Measurements from ENCODE around the gene INPP5D.
"Not testable (repeated sequence)": the region's sequence is repeated elsewhere in the genome, so short reads cannot be mapped to it uniquely, and the experiment has no call there.

Gene INPP5D

DNA sequence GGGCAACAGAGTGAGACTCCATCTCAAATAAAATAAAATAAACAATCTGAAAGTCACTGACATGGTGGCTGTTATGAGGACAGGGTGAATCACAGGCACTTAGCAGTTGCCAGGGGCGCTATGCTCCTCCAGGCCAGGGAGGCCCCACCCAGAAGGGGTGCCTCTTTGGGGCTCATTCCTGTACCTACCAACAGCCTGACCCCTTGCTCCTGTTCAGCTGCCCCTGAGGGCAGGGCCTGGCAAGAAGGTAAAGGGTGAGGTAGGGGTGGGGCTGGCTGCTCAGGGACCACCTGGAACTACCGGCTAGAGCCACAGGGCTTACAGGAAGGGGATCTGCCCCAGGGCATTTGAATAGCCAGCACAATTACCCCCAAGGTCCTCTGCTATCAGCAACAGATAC, 60.3 kb downstream of the INPP5D start:
- Histone ChIP-seq H3K4me3 (ENCODE audit: low read depth, low read length) (no peak overlapping the region), H3K4me1 (ENCODE audit: control insufficient read depth, insufficient read depth, low read length, unreplicated experiment) (no peaks in the 10 kb centered on the region), H3K27me3 (ENCODE audit: insufficient read depth, low read length) (peaks cover 16% of the 10 kb centered on the region), H3K27ac (ENCODE audit: low read depth, low read length) (no peak overlapping the region), H2AFZ (ENCODE audit: low read length, unreplicated experiment) (no peak overlapping the region), H3K79me2 (ENCODE audit: control insufficient read depth, insufficient read depth, low read length, unreplicated experiment) (no peaks in the 10 kb centered on the region), H3K36me3 (ENCODE audit: insufficient read depth, low read length) (no peaks in the 10 kb centered on the region)

GRCh38 chr2:233121856-233122255, 61.7 kb downstream of the INPP5D start:
- H3K27me3 ChIP-seq (ENCODE audit: insufficient read depth, low read length), result peaks cover 13% of the 10 kb centered on the region
- no peak overlapping the region for H2AFZ ChIP-seq (ENCODE audit: low read length, unreplicated experiment)
- no peaks in the 10 kb centered on the region for H3K79me2 ChIP-seq (ENCODE audit: control insufficient read depth, insufficient read depth, low read length, unreplicated experiment)
- H3K27ac ChIP-seq (ENCODE audit: low read depth, low read length), result no peak overlapping the region
- H3K4me1 ChIP-seq (ENCODE audit: control insufficient read depth, insufficient read depth, low read length, unreplicated experiment), result no peaks in the 10 kb centered on the region
- no peak overlapping the region for H3K4me3 ChIP-seq (ENCODE audit: low read depth, low read length)
- H3K36me3 ChIP-seq (ENCODE audit: insufficient read depth, low read length), result no peaks in the 10 kb centered on the region

DNA sequence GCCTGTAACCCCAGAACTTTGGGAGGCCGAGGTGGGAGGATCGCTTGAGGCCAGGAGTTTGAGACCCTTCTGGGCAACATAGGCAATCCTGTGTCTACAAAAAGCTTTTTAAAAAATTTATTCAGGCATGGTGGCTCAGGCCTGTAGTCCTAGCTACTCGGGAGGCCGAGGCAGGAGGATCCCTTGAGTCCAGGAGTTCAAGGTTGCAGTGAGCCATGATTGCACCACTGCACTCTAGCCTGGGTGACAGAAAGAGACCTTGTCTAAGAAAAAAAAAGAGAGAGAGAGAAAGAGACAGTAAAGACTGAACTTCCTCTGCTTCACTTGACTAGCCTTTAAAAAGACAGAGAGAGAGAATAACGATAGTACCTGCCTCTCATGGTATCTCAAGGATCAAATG, 62.4 kb downstream of the INPP5D start:
- Histone ChIP-seq H3K79me2 (ENCODE audit: control insufficient read depth, insufficient read depth, low read length, unreplicated experiment) (no peaks in the 10 kb centered on the region), H3K4me1 (ENCODE audit: control insufficient read depth, insufficient read depth, low read length, unreplicated experiment) (no peaks in the 10 kb centered on the region), H3K27ac (ENCODE audit: low read depth, low read length) (no peak overlapping the region), H3K4me3 (ENCODE audit: low read depth, low read length) (no peak overlapping the region), H2AFZ (ENCODE audit: low read length, unreplicated experiment) (no peak overlapping the region), H3K27me3 (ENCODE audit: insufficient read depth, low read length) (peaks cover 16% of the 10 kb centered on the region), H3K36me3 (ENCODE audit: insufficient read depth, low read length) (no peaks in the 10 kb centered on the region)

GRCh38 chr2:233123576-233123975, 63.4 kb downstream of the INPP5D start:
- H3K4me1 ChIP-seq (ENCODE audit: control insufficient read depth, insufficient read depth, low read length, unreplicated experiment); H3K79me2 ChIP-seq (ENCODE audit: control insufficient read depth, insufficient read depth, low read length, unreplicated experiment); H2AFZ ChIP-seq (ENCODE audit: low read length, unreplicated experiment); H3K27ac ChIP-seq (ENCODE audit: low read depth, low read length); H3K4me3 ChIP-seq (ENCODE audit: low read depth, low read length); H3K36me3 ChIP-seq (ENCODE audit: insufficient read depth, low read length): not testable (repeated sequence)
- H3K27me3 ChIP-seq (ENCODE audit: insufficient read depth, low read length), result peaks cover 16% of the 10 kb centered on the region

DNA sequence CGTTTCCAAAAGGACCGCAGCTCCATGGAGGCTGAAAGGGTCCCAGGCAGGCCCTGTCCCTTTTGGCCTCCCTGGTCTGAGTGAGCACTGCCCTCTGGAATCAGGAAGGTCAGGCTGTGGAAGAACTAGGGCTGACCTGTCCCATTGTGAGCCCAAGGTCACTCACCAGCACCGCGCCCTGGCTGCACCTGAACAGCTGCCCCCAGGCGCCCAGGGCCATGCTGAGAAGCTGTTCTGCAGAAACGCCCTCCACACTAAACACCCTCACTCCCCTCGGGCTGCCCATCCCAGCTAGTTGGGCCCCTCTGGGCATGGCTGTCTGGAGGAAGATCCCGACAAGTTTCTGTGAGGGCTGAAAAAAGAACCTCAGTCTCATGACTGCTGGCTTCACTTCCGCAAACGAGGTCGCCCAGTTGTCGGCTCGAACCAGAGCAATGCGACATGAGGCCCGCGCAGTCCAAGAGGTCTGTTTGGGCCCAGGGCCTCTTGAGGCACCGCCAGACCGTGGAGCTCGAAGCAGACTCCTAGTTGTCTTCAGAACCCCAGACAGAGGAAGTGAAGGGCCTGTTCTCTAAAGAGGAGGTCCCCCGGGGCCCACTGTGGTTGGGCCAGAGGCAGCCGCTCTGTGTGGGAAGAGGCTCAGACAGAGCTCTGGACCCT, 64.4 kb downstream of the INPP5D start:
- no peaks in the 10 kb centered on the region for H3K36me3 ChIP-seq (ENCODE audit: insufficient read depth, low read length)
- H3K79me2 ChIP-seq (ENCODE audit: control insufficient read depth, insufficient read depth, low read length, unreplicated experiment), result no peaks in the 10 kb centered on the region
- no peaks in the 10 kb centered on the region for H3K4me1 ChIP-seq (ENCODE audit: control insufficient read depth, insufficient read depth, low read length, unreplicated experiment)
- no peak overlapping the region for H2AFZ ChIP-seq (ENCODE audit: low read length, unreplicated experiment)
- no peak overlapping the region for H3K27ac ChIP-seq (ENCODE audit: low read depth, low read length)
- H3K27me3 ChIP-seq (ENCODE audit: insufficient read depth, low read length), result peaks cover 25% of the 10 kb centered on the region
- H3K4me3 ChIP-seq (ENCODE audit: low read depth, low read length), result no peak overlapping the region

DNA sequence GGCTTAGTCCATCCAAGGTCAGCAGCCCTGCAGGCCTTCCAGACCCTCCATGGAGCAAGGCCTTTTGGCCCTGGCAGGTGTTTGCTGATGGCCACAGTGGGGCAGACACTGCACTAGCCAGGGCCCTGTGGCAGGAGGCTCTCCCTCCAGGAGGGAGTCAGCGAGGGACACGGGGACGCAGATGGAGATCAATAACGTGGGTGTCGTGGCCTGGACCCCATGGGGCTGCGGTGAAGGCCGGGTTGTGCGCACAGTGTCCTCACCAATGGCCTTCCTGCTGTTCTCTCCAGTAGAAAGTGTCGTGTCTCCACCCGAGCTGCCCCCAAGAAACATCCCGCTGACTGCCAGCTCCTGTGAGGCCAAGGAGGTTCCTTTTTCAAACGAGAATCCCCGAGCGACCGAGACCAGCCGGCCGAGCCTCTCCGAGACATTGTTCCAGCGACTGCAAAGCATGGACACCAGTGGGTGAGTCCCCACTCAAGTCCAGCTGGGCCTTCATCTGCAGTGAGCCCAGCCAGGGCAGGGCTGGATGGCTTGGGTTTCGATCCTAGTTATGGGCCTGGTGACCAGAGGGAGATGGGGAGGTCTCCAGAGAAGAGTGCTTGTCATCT, 65.4 kb downstream of the INPP5D start:
- no peak overlapping the region for H3K4me3 ChIP-seq (ENCODE audit: low read depth, low read length)
- H3K27me3 ChIP-seq (ENCODE audit: insufficient read depth, low read length), result peaks cover 35% of the 10 kb centered on the region
- no peak overlapping the region for H2AFZ ChIP-seq (ENCODE audit: low read length, unreplicated experiment)
- H3K4me1 ChIP-seq (ENCODE audit: control insufficient read depth, insufficient read depth, low read length, unreplicated experiment), result no peaks in the 10 kb centered on the region
- H3K27ac ChIP-seq (ENCODE audit: low read depth, low read length), result no peak overlapping the region
- H3K79me2 ChIP-seq (ENCODE audit: control insufficient read depth, insufficient read depth, low read length, unreplicated experiment), result no peaks in the 10 kb centered on the region
- H3K36me3 ChIP-seq (ENCODE audit: insufficient read depth, low read length), result no peaks in the 10 kb centered on the region

DNA sequence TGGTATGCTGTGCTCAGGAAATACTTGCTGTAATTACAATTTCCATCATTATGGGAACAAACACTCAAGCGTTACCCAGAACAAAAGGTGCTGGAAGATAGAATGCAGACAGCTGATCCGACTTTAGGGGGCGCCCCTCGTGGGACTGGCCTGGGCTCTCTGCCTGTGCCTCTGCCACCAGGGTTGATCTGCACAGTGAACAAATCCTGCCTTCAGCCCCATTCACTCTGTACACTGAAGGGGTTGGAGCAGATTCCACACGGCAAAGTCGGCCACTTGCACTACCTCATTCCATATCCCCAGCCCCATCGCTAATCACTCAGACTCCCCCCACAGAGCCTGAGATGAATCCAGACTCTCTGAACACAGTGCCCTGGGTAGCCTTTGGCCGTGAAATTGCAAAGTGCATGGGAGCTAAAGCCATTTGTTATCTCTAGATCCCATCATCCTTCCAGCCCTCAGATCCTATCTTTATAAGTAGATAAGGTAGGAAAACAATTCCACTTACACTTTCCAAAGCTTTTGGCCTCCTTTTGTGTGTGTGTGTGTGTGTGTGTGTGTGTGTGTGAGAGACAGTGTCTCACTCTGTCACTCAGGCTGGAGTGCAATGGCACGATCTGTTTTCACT, 69.3 kb downstream of the INPP5D start:
- no peaks in the 10 kb centered on the region for H3K36me3 ChIP-seq (ENCODE audit: insufficient read depth, low read length)
- H2AFZ ChIP-seq (ENCODE audit: low read length, unreplicated experiment), result no peak overlapping the region
- H3K27me3 ChIP-seq (ENCODE audit: insufficient read depth, low read length), result peaks cover 73% of the 10 kb centered on the region
- no peak overlapping the region for H3K27ac ChIP-seq (ENCODE audit: low read depth, low read length)
- no peaks in the 10 kb centered on the region for H3K79me2 ChIP-seq (ENCODE audit: control insufficient read depth, insufficient read depth, low read length, unreplicated experiment)
- no peak overlapping the region for H3K4me3 ChIP-seq (ENCODE audit: low read depth, low read length)
- no peaks in the 10 kb centered on the region for H3K4me1 ChIP-seq (ENCODE audit: control insufficient read depth, insufficient read depth, low read length, unreplicated experiment)

GRCh38 chr2:233130024-233130423, 69.9 kb downstream of the INPP5D start:
- peaks cover 79% of the 10 kb centered on the region for H3K27me3 ChIP-seq (ENCODE audit: insufficient read depth, low read length)
- H3K4me1 ChIP-seq (ENCODE audit: control insufficient read depth, insufficient read depth, low read length, unreplicated experiment), result no peaks in the 10 kb centered on the region
- H3K79me2 ChIP-seq (ENCODE audit: control insufficient read depth, insufficient read depth, low read length, unreplicated experiment), result no peaks in the 10 kb centered on the region
- no peak overlapping the region for H3K4me3 ChIP-seq (ENCODE audit: low read depth, low read length)
- no peak overlapping the region for H2AFZ ChIP-seq (ENCODE audit: low read length, unreplicated experiment)
- H3K36me3 ChIP-seq (ENCODE audit: insufficient read depth, low read length), result no peaks in the 10 kb centered on the region
- H3K27ac ChIP-seq (ENCODE audit: low read depth, low read length), result no peak overlapping the region

DNA sequence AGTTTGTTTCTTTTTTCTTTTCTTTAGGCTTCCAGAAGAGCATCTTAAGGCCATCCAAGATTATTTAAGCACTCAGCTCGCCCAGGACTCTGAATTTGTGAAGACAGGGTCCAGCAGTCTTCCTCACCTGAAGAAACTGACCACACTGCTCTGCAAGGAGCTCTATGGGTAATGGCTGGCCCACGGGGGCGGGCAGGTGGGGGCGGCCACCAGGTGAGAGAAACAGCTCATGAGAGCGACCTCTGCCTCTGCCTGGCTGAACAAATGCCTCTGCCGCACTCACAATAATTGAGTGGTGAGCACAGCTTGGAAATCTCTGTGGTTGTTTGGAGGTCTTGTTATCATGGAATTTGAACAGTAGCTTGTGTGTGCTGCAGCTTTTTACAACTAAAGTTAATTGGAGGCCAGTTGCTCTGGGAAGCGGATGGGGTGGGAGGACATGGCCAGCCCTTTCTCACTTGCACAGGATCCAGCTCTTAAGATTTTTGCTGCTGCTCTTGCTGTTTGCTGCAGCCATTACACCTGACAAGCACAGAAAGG, 70.4 kb downstream of the INPP5D start:
- no peaks in the 10 kb centered on the region for H3K4me1 ChIP-seq (ENCODE audit: control insufficient read depth, insufficient read depth, low read length, unreplicated experiment)
- no peak overlapping the region for H2AFZ ChIP-seq (ENCODE audit: low read length, unreplicated experiment)
- H3K27me3 ChIP-seq (ENCODE audit: insufficient read depth, low read length), result peaks cover 79% of the 10 kb centered on the region
- H3K79me2 ChIP-seq (ENCODE audit: control insufficient read depth, insufficient read depth, low read length, unreplicated experiment), result no peaks in the 10 kb centered on the region
- H3K36me3 ChIP-seq (ENCODE audit: insufficient read depth, low read length), result no peaks in the 10 kb centered on the region
- H3K27ac ChIP-seq (ENCODE audit: low read depth, low read length), result no peak overlapping the region
- H3K4me3 ChIP-seq (ENCODE audit: low read depth, low read length), result no peak overlapping the region

- Histone ChIP-seq H3K4me1 (ENCODE audit: control insufficient read depth, insufficient read depth, low read length, unreplicated experiment) (no peaks in the 10 kb centered on the region), H3K4me3 (ENCODE audit: low read depth, low read length) (no peak overlapping the region), H3K36me3 (ENCODE audit: insufficient read depth, low read length) (no peaks in the 10 kb centered on the region), H3K79me2 (ENCODE audit: control insufficient read depth, insufficient read depth, low read length, unreplicated experiment) (no peaks in the 10 kb centered on the region), H2AFZ (ENCODE audit: low read length, unreplicated experiment) (no peak overlapping the region), H3K27ac (ENCODE audit: low read depth, low read length) (no peak overlapping the region), H3K27me3 (ENCODE audit: insufficient read depth, low read length) (peaks cover 77% of the 10 kb centered on the region)
Measured at GRCh38 chr2:233131936-233132720, 72.0 kb downstream of the INPP5D start.
